NCI-H526 (cell line): ENCODE measurements around the gene MACROD1.
"Not testable (repeated sequence)": the region's sequence is repeated elsewhere in the genome, so short reads cannot be mapped to it uniquely, and the experiment has no call there.

Experiments
- DNase-seq, 2 experiments: peaks; one replicate each; lab custom pipeline; 2025; lab: John Stamatoyannopoulos, UW

The MACROD1 gene

DNA sequence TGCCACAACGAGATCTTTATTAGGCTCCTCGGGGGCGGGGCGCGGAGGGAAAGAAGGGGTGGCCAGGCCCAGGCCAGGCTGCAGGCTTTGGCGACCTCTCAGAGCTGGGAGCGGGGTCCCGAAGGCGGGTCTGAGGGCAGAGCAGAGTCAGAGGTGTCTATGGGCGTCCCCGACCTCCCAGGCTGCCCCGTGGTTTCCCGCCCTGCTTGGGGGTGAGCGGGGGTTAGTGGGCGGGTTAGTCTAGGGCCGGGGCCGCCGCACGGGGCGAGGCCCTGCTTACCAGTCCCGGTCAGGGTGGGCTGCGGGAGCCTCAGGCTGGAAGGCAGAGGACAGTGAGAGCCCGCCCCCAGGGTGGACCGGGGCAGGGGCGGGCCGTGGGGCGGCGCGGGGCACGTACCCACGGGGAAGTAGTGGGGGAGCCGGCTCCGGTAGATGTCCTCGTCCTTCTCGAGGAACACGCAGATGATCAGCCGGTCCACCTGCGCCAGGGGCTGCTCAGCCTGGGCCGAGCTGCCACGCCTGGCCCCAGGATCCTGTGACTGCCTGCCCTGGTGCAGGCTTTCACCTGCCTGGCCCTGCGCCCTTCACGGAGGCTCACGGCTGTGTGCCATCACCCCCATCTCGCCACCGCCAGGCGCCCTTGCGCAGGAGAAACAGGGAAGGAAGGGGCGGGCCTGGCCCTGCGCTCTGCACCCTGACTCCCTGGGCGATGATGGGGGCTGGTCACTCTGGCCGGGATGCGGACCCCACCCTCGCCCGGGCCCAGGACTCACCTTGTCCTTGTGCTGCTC is 167.2 kb downstream of the MACROD1 start:
- peak; percentile 49 to 82 for DNase-seq

DNA sequence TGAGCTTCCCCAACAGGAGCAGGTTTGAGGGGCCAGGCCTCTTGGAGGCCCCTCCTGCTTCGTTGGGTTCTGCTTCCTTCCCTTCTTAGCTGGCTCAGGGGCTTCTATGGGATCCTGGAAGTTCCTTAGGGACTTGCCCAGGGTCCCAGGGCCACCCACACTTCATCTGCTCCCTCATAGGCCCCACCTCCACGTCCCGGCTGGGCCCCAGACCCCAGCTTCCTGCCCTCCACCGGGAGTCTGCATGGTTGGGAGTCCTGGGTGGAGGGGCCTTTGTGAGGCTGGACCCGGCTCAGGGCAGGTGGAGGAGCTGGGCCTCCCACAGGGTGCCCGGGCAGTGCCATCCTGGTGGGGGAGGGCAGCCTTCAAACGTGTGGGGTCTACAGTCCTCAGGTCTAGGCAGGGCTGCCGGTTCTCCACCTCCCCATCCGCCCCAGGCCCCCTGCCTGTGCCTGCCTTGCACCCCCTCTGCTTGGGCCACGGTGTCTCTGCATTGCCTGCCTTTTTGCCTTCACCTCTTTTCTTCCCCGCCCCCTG is 168.0 kb downstream of the MACROD1 start:
- no peak for DNase-seq

DNA sequence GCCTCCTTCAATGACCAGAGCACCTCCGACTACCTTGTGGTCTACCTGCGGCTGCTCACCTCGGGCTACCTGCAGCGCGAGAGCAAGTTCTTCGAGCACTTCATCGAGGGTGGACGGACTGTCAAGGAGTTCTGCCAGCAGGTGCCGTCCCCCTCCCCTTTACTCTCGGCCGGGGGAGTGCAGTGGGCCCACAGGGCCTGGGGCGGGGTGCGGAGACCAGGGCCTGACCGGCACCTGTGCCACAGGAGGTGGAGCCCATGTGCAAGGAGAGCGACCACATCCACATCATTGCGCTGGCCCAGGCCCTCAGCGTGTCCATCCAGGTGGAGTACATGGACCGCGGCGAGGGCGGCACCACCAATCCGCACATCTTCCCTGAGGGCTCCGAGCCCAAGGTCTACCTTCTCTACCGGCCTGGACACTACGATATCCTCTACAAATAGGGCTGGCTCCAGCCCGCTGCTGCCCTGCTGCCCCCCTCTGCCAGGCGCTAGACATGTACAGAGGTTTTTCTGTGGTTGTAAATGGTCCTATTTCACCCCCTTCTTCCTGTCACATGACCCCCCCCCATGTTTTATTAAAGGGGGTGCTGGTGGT is 168.7 kb downstream of the MACROD1 start:
- no peak for DNase-seq

DNA sequence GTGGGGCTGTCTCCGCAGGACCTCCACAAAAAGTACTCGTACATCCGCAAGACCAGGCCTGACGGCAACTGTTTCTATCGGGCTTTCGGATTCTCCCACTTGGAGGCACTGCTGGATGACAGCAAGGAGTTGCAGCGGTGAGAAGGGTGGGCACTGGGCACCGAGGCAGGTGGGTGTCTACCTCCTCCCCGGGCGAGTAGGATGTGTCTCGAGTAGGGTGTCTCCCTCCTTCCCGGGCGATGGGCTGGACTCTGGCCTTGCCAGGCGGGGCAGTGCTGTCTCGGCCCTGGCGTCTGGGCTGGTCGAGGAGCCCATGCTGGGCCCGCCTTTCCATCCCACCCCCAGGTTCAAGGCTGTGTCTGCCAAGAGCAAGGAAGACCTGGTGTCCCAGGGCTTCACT is 169.4 kb downstream of the MACROD1 start:
- no peak for DNase-seq

DNA sequence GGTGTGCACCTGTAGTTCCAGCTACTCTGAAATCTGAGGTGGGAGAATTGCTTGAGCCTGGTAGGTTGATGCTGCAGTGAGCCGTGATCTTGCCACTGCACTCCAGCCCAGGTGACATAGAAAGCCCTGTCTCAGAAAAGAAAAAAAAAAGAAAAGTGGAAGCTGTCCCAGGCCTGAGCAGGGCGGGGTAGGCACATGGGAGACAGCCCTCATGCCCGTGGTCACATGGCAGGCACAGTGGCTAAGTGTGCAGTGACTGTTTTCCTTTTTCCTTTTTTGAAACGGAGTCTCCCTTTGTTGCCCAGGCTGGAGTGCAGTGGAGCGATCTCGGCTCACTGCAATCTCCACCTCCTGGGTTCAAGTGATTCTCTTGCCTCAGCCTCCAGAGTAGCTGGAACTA is 171.9 kb downstream of the MACROD1 start:
- DNase-seq, result no peak

DNA sequence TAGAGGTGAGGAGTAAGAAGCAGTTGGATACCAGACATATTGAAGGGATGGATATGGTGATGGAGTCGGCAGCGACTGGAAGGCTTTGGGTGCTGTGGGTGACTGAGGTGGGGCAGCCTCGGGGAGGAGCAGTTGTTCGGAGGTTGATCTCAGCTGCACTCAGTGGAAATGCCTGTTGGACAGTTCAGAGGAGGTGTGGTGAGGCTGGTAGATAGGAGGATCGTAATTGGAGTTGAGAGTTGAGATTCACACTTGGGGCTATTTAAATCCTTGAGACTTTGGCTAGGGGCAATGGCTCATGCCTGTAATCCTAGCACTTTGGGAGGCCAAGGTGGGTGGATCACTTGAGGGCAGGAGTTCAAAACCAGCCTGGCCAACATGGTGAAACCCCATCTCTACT is 172.8 kb downstream of the MACROD1 start:
- DNase-seq, result no peak

DNA sequence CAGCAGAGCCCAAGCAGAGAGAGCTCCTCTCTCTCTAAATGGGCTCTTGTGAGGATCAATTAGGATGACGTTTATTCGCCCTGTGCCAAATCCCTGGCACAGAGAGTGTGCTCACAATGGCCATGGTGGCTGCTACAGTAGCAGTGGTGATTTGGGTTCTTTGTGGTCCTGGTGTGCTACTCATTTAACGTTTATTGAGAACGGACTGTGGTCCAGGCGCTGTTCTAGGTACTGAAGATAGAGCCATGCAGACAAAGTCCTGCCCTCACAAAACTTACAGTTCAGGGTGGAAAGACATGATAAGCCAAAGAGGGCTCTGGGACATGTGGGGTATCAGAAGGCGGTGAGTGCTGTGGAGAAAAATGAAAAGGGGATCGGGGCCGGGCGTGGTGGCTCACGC is 174.4 kb downstream of the MACROD1 start:
- DNase-seq, result no peak

DNA sequence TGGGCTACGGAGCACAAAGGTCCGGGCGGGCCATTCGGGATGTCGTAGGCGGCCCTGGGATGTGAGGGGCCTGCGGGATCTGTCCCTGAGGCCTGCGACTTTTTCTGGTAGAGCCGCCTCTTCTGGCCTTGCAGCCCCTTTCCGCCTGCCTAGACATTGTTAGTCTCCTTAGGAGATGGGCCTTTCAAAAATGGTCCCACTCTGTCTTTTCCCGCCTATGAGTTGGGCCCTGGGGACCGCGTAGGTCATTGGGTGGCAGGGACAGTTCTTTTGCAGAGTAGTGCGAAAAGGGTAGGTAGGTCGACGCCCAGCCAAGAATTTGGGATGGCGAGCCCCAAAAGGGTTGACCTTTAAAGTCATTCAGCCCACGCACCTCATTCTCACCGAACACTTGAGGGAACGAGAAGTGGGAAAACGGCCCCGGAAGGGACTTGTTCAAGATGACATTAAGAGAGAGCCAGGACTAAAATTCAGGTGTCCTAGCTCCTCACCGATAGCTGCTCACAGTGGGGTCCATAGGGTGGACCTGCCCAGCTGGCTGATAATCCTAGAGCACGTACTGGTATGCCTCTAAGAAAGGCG is 178.9 kb downstream of the MACROD1 start:
- no peak for DNase-seq

DNA sequence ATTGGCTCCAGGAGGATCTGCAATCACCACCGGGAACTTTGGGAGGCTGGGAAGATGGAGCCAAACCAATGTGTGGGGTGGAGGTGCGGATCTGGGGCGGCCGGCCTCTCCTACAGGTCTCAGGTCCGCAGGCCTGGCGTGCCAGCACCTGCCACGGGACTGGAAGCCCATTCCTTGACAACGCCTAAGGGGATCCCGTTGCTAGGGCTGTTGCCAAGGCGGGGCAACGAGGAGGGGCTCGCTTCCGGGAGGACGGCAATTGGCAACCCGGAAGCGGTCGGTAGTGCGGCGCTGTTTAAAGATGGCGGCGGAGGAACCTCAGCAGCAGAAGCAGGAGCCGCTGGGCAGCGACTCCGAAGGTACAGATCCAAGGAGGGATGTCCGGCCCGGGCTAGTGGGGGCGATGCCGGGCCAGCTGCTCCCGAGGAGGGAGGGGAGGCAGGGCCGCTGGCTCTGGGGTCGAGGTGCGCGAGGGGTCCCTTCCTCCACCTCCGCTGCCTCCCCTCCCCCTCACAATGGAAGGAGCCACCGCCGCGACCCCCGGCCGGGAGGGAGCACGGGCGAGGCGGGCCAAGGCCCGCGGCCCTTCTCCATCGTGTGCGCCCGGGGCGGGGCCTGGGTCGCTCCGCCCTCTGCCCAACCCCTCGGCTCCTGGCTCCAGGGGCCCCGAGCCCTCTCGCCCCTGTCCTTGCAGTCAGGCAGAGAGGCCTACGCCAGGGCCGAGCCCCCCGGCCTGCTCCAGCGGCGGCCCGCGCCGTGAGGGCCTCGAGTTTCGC is 179.6 kb downstream of the MACROD1 start, which contains the start of gene OTUB1:
TSS of gene OTUB1 (plus strand) at position 283 of the 776 bp plus-strand sequence. CDS start at position 302, 19 bp downstream.
- peak; percentile 97 to 99 for DNase-seq

DNA sequence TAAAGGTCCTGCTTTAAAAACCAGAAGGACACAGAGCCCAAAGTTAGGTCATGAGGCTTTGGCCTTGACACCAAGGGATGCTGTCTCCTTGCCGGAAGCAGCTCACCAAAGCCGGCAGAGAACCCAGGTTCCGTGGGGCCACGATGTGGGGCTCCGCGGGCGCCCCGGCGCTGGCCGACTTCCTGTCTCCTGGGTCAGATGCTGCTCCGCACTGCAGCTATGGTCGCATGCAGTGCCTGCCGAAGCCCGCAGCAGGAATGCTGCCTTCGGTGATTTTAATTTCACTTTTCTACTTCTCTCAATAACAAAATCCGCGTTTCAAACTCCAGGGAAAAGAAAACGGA is 180.1 kb downstream of the MACROD1 start:
- DNase-seq, result peak in 1 of 2 experiments; percentile 82

DNA sequence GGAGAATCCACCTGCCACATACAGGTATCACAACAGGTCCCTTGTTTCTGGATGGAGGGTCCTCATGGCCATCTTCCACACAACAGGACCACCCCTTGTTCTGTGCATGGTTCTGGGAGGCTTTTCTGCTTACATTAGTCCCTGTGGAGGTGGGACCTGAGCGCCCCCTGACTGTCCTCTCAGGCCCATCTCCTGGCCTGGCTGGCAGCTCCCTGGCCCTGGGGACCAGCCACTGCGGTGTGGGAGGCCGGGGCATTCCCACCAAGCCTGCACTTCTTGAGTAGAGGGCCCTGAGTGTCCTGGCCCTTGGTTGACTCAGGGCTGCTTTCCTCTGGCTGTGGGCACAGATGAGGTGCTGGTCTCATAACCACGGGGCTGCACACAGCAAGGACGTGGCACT is 186.5 kb downstream of the MACROD1 start:
- DNase-seq, result no peak

DNA sequence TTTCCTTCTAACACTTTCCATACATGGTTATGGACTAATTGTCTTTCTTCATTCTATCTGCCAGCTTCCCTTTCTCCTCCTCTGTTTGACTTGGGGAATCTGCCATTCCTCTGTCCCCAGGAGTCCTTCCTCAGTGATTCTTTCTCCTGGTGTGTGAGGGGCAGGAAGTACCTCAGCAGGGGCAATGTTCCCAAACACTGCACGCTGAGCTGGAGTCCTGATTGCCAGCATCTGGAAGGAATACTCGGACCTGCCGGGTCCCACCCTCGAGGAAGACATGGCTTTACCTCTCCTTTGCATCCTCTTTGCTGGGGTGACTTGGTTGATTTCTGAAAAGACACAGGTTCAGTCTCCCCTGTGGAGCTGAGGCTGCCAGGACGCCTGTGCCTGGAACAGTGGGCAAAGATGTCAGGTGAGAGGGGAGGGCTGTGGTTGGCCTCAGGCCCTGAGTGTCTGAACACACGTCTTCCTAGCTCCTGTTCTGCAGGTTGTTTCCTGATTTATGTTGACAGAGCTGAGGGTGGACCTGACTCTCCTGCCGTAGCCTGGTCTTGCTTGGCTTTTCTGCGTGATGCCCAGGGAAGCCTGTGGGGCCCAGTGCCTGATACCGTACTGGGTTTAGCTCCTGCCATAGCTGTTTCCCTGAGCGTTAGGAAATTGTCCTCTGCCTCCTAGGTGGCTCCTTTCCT is 187.2 kb downstream of the MACROD1 start:
- no peak for DNase-seq

DNA sequence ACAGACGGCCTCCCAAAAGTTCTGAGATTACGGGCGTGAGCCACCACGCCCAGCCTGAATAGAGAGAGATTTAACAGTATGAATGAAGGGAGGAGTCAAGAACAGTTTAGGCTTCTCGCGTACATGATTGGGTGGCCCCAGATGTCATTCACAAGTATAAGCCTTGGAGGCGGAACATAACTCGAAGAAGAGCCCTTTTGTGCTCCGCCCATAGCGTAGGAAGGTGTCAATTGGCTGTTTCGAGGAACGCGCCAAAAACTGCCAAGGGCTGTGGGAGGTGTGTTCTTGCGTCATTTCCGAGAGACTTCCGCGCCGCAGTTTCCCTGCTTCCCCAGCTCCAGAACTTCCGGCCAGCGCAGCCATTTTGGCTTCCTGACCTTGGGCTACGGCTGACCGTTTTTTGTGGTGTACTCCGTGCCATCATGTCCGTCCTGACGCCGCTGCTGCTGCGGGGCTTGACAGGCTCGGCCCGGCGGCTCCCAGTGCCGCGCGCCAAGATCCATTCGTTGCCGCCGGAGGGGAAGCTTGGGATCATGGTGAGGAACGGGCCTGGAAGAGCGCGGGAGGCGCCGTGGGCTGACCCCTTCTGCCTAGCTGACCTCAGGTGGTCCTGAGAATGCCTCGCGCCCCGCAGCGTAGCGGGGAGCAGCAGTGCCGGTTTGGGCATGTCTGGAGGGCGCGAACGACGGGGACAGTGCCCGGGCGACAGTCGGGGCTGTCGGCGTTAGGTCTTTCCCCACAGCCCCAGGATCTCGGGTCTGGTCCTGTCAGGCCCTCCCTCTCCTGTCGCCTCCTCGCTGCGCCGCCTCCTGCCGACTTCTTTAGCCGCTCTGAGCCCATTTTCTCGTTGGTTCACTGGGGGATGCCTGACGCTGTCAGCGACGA is 191.4 kb downstream of the MACROD1 start, which contains the start of gene COX8A:
TSS of gene COX8A (plus strand) at position 362 of the 885 bp plus-strand sequence. CDS start at position 423, 61 bp downstream.
- peak; percentile 100 for DNase-seq

DNA sequence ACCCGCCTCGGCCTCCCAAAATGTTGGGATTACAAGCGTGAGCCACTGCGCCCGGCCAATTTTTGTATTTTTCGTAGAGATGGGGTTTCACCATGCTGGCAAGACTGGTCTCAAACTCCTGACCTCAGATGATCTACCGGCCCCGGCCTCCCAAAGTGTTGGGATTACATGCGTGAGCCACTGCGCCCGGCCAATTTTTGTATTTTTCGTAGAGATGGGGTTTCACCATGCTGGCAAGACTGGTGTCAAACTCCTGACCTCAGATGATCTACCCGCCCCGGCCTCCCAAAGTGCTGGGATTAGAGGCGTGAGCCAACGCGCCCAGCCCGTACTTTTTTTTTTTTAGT is 192.0 kb downstream of the MACROD1 start:
- DNase-seq, result not testable (repeated sequence)

DNA sequence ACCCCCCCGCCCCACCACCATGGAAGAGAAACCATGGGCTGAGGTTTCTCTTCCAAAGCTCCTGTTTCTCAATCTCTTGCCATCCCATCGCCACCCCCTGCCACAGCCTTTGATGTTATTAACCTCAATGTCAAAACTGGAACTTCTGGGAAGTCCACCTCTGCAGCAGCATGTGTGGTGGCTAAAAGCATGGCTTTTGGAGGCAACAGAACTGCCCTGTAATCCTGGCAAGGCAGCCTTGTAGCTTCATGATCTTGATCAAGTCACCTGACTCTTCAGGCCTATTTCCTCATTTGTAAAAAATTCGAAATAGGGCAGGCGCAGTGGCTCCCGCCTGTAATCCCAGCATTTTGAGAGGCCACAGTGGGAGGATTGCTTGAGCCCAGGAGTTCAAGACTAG is 195.0 kb downstream of the MACROD1 start:
- DNase-seq, result no peak

DNA sequence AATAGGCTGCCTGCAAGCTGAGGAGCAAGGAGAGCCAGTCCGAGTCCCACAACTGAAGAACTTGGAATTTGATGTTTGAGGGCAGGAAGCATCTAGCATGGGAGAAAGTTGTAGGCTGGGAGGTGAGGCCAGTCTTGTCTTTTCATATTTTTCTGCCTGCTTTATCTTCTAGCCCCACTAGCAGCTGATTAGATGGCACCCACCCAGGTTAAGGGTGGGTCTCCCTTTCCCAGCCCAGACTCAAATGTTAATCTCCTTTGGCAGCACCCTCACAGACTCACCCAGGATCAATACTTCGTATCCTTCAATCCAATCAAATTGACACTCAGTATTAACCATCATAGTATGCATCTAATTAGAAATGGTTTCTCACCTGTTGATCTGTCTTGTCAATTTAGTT is 196.5 kb downstream of the MACROD1 start:
- DNase-seq, result no peak

DNA sequence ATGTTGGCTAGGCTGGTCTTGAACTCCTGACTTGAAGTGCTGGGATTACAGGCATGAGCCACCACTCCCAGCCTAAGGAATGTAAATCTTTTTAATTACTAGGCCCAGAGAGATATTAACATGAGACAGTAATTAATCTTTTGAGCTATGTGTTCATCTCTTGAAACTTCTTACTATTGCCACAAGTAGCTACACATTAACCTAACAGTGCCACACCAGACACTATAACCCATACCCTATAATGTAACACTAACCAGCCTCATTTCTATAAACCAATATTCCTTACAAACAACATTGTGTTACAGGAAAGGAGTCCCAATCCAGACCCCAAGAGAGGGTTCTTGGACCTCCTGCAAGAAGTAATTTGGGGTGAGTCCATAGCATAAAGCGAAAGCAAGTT is 199.5 kb downstream of the MACROD1 start:
- no peak for DNase-seq

DNA sequence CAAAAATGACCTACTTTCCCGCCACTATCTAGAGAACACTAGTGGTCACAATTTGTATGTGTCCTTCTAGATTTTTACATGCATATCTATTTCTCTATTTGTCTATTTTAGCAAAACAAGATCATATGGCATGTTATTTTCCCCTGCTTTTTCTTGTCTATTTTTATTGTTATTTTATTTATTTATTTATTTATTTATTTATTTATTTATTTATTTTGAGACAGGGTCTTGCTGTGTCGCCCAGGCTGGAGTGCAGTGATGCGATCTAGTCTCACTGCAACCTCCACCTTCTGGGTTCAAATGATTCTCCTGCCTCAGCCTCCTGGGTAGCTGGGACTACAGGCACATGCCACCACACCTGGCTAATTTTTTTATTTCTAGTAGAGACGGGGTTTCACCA is 202.0 kb downstream of the MACROD1 start:
- DNase-seq, result not testable (repeated sequence)

DNA sequence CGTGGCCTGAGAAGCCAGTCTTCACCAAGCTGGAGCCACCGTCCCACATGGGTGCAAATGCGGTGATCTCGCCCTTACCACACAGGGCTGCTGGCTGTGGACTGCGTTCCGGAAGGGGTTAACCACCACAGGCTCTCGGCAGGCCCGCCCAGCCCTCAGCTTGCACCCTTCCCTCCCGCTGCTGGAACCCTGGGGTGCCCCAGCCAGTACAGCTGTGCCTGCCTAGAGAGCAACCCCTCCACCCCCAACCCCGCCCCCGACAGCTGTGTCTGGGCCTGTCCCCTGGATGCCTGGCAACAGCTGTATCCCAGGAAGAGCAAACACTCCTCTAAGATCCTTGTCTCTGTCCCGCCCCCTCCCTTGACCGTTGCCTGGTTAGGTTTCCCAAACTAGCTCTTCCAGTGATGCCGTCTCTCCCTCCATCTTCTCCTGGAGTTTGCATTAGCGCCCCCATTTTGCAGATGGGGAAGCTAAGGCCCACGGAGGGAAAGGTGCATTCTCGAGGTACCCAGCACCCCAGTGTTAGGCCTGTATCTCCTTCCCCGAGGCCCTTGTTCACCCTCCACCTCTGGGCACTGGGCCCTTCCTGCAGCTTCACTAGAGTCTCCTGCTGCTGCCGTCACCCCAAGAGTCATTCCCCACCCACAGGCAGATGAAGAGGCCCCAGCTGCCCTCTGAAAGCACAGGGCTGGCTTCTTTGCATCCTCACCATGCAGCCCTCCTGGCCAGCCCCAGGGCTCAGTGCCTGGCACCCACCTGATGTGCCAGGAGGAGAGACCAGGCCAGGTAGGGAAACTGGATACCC is 204.1 kb downstream of the MACROD1 start:
- DNase-seq, result peak; percentile 40 to 52

DNA sequence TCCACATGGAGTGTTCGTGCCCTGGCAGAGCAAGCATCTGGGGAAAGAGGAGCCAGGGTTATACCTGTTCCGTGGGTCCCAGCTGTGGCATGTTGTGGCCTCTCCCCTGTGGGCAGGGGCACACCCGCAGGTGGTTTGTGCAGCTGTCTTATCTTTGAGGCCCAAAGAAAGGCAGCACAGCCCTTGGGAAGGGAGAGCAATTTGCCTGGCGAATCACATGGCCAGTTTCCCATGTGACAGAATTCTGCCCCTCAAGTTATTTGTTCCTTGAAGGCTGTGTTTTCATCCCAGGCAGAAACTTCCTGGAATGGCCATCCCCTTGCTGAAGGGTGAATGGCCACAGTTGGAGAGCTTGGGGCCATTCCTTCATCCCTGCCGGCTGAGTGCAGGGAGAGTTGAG is 207.9 kb downstream of the MACROD1 start:
- no peak for DNase-seq
